ENCODE data around the gene HSP90AB1. TPM values are rescaled to one million over a fixed set of nuclear protein-coding genes. Genes with fewer than 3 reads are reported as not detected.

HSP90AB1 gene
- total and polyA plus RNA-seq, 8 donors = 168 to 549 (median 359) TPM

DNA sequence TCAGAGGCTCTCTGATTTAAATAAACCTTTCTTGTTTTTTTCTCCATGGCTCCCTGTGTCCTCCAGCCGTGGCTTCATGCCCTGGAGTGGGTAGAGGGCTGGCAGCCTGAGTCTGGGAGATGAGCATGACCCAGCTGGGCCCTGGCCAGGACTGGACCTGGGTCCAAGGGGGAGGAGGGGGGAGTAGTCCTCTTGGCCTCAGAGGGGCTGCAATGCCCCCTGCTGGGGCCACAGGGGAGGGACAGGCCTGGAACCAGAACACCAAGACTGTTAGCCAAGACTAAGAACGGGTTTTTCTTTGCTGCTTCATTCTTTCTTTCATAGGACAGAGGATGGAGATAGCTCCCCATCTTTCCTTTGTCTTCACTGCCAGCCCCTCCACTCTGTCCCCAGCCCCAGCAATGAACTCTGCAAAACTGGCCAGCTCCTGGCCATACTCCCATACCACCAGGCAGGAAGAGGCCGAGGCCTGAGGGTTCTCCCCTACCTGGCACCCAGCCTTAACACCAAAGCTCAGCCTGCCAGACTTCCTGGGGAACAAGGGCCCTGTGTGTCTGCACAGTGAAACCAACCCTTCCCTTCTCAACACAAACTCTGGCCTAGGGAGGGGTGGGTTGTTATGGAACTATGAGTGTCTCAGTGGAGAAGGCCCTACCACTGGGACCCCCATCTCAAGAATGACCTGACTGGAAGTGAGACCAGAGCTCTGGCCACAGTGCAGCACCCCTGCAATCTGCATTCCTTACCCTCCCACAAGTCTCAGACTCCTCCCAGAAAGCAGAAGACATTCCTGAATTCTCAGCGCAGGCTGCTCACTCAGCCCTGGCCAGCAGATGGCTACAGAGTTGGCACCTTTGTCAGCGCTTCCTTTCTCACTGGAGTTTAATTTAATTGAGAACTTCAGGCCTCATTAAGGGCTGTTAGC lies 12.5 kb upstream of the HSP90AB1 start:
- 17 to 38% (median 21%) methylated on average over 5 of the region's 5 CpGs for WGBS, 5 donors
- H3K36me3 ChIP-seq = peaks cover 36 to 44% (median 42%) of the 10 kb centered on the region in 4 donors
- H3K4me1 ChIP-seq = peaks cover 42 to 94% (median 70%) of the 10 kb centered on the region in 4 donors
- DNase-seq = peak; percentile 65 to 88
- H3K27ac ChIP-seq = peak overlapping the region; percentile 33 to 98 (median 96)
- no peak for TF ChIP-seq POLR2A (IDR thresholded peaks at IDR 0.05)
- no peak for TF ChIP-seq EP300 (IDR thresholded peaks at IDR 0.05)
- peak; percentile 10 to 75 (median 57) for TF ChIP-seq POLR2AphosphoS5 (IDR thresholded peaks at IDR 0.05)
- TF ChIP-seq, protein P1, sequence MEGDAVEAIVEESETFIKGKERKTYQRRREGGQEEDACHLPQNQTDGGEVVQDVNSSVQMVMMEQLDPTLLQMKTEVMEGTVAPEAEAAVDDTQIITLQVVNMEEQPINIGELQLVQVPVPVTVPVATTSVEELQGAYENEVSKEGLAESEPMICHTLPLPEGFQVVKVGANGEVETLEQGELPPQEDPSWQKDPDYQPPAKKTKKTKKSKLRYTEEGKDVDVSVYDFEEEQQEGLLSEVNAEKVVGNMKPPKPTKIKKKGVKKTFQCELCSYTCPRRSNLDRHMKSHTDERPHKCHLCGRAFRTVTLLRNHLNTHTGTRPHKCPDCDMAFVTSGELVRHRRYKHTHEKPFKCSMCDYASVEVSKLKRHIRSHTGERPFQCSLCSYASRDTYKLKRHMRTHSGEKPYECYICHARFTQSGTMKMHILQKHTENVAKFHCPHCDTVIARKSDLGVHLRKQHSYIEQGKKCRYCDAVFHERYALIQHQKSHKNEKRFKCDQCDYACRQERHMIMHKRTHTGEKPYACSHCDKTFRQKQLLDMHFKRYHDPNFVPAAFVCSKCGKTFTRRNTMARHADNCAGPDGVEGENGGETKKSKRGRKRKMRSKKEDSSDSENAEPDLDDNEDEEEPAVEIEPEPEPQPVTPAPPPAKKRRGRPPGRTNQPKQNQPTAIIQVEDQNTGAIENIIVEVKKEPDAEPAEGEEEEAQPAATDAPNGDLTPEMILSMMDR (IDR thresholded peaks at IDR 0.05) = peak in 5 of 7 experiments; percentile 51 to 81 (median 67)
- H3K4me3 ChIP-seq = no peak overlapping the region
- H3K9me3 ChIP-seq = no peaks in the 10 kb centered on the region
- no peaks in the 10 kb centered on the region for H3K27me3 ChIP-seq
- intact Hi-C loops (cut with DNase I; ENCODE audit: low total_unique reads) = loop anchor here (10.0 kb wide), 1 partner anchor 60 kb away; no protein-coding TSS in a partner anchor

DNA sequence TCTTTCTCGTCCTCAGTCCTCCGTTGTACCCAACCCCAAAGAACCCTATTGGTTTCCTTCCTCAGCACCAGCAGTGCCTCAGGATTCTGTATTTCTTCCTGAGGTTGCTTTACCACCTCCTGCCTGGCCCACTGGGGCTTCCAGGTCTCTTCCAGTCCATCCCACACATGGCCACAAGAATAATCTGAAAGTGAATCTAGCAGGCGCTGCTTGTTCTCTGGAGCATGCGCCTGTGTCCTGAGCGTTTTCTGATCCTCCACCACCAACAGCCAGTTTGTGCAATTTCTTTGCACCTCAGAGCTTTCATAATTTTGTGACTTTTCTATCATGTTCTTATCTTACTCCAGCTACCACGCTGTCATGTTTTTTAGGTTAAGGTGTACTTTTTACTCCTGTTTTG lies 11.6 kb upstream of the HSP90AB1 start:
- peak overlapping the region in 4 of 5 donors; percentile 70 to 98 (median 96) for H3K27ac ChIP-seq
- H3K4me1 ChIP-seq = peaks cover 42 to 85% (median 64%) of the 10 kb centered on the region in 4 donors
- no peak overlapping the region for H3K4me3 ChIP-seq
- intact Hi-C loops (cut with DNase I; ENCODE audit: low total_unique reads) = loop anchor here (10.0 kb wide), 1 partner anchor 60 kb away; no protein-coding TSS in a partner anchor
- no peaks in the 10 kb centered on the region for H3K27me3 ChIP-seq
- 52 to 75% (median 64%) methylated on average over 6 of the region's 6 CpGs for WGBS, 5 donors
- DNase-seq = no peak
- H3K36me3 ChIP-seq = peaks cover 28 to 35% (median 32%) of the 10 kb centered on the region in 4 donors
- TF ChIP-seq POLR2A (IDR thresholded peaks at IDR 0.05) (no peak), POLR2AphosphoS5 (IDR thresholded peaks at IDR 0.05) (no peak), EP300 (IDR thresholded peaks at IDR 0.05) (no peak)
- TF ChIP-seq, protein P1 (IDR thresholded peaks at IDR 0.05) = no peak
- no peaks in the 10 kb centered on the region for H3K9me3 ChIP-seq

DNA sequence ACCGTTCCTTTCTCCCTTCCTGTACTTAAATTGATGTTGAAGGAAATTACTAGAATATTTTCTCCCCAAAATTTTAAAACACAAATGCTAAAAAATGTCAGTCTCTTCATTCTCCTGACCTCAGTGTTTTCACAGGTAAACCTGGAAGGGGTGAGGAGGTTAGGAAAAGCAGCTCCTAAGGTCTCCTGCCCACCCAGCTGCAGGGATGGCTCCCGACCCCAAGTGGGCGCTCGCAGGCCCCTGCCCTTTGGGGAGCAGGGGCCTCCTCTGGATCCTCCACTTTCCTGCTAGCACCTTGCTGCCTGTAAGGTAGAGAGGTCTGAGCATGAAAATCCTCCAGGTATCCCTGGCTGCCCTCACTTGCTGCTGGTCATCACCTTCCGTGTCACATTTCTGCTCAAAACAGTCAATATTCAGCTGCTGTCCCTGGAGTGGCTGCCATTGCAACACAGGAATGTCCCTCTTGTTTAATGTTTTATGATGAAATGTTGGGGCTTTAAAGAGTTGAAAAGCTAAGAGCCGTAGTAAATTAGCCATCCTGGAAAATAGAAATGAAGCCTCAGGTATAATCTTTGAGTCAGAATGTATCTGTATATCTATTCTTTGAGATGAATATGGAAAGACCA lies 10.9 kb upstream of the HSP90AB1 start:
- Histone ChIP-seq H3K9me3 (no peaks in the 10 kb centered on the region), H3K36me3 (peaks cover 21 to 27% (median 25%) of the 10 kb centered on the region in 4 donors), H3K4me1 (peaks cover 42 to 77% (median 61%) of the 10 kb centered on the region in 4 donors), H3K27me3 (no peaks in the 10 kb centered on the region), H3K27ac (peak overlapping the region in 4 of 5 donors; percentile 70 to 98 (median 96)), H3K4me3 (no peak overlapping the region)
- 83 to 94% (median 91%) methylated on average over 6 of the region's 6 CpGs for WGBS, 5 donors
- intact Hi-C loops (cut with DNase I; ENCODE audit: low total_unique reads) = loop anchor here (10.0 kb wide), 1 partner anchor 61 kb away; no protein-coding TSS in a partner anchor
- TF ChIP-seq EP300 (IDR thresholded peaks at IDR 0.05) (no peak), POLR2AphosphoS5 (IDR thresholded peaks at IDR 0.05) (no peak), POLR2A (IDR thresholded peaks at IDR 0.05) (no peak)
- TF ChIP-seq, protein P1 (IDR thresholded peaks at IDR 0.05) = no peak
- DNase-seq = no peak

Measured in stomach (tissue), 9 donors.